HEK293 (cell line): ENCODE measurements around the gene IGF2R.

Experiments
- HOXA7 ChIP-seq: sonication (generic); formaldehyde crosslinking; IDR thresholded peaks from 2 replicates; pipeline ENCODE4 v1.8.1; 2022; ENCODE audit warnings: missing genetic modification reagents, borderline replicate concordance
- KLF16 ChIP-seq: fragments of 450-650 bp; formaldehyde crosslinking; IDR thresholded peaks from 2 replicates; pipeline ENCODE4 v1.5.1; 2017; ENCODE audit warnings: missing biosample characterization, missing genetic modification characterization
- YY1 ChIP-seq: fragments of 450-650 bp; formaldehyde crosslinking; IDR thresholded peaks from 2 replicates; pipeline ENCODE4 v1.5.1; 2018; ENCODE audit warnings: missing biosample characterization, missing genetic modification characterization
- ZNF146 ChIP-seq: fragments of 450-650 bp; formaldehyde crosslinking; IDR thresholded peaks from 2 replicates; pipeline ENCODE4 v1.5.1; 2016; ENCODE audit warnings: missing biosample characterization, missing genetic modification characterization
- ZNF274 ChIP-seq, 2 experiments: fragments of 200-500 bp in 1 of 2; fragments of 450-650 bp in 1 of 2; sonication (Bioruptor generic) in 1 of 2; formaldehyde crosslinking in 1 of 2; IDR thresholded peaks; 2 replicates each; pipeline versions ENCODE4 v1.5.1 to v1.6.1; 2014 to 2016; ENCODE audit warnings: borderline replicate concordance in 1 of 2, inconsistent platforms in 1 of 2, low read length in 1 of 2, missing biosample characterization in 1 of 2, missing genetic modification characterization in 1 of 2
- TF ChIP-seq, protein P1 (sequence below): fragments of 450-650 bp; formaldehyde crosslinking; IDR thresholded peaks from 2 replicates; pipeline ENCODE4 v1.5.1; 2016; ENCODE audit warnings: missing biosample characterization, missing genetic modification characterization
- TF ChIP-seq, protein P2 (sequence below): fragments of 450-650 bp; formaldehyde crosslinking; IDR thresholded peaks from 2 replicates; pipeline ENCODE4 v1.5.1; 2016; ENCODE audit warnings: missing biosample characterization, missing genetic modification characterization, low read depth

DNA sequence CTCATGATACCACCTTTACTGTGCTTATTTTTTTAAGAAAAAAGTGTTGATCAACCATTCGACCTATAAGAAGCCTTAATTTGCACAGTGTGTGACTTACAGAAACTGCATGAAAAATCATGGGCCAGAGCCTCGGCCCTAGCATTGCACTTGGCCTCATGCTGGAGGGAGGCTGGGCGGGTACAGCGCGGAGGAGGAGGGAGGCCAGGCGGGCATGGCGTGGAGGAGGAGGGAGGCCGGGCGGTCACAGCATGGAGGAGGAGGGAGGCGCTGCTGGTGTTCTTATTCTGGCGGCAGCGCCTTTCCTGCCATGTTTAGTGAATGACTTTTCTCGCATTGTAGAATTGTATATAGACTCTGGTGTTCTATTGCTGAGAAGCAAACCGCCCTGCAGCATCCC, 137.1 kb downstream of the IGF2R start:
- TF ChIP-seq, protein P1, sequence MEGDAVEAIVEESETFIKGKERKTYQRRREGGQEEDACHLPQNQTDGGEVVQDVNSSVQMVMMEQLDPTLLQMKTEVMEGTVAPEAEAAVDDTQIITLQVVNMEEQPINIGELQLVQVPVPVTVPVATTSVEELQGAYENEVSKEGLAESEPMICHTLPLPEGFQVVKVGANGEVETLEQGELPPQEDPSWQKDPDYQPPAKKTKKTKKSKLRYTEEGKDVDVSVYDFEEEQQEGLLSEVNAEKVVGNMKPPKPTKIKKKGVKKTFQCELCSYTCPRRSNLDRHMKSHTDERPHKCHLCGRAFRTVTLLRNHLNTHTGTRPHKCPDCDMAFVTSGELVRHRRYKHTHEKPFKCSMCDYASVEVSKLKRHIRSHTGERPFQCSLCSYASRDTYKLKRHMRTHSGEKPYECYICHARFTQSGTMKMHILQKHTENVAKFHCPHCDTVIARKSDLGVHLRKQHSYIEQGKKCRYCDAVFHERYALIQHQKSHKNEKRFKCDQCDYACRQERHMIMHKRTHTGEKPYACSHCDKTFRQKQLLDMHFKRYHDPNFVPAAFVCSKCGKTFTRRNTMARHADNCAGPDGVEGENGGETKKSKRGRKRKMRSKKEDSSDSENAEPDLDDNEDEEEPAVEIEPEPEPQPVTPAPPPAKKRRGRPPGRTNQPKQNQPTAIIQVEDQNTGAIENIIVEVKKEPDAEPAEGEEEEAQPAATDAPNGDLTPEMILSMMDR (tag by site-specific recombination) = no peak
- TF ChIP-seq KLF16 (tag by site-specific recombination) (no peak), ZNF146 (tag by site-specific recombination) (no peak), YY1 (tag by site-specific recombination) (no peak), HOXA7 (CRISPR knock-in tag) (no peak), ZNF274 (IDR thresholded peaks at IDR 0.05; ENCODE audit: low read length) (no peak), ZNF274 (tag by site-specific recombination; IDR thresholded peaks at IDR 0.05; ENCODE audit: borderline replicate concordance) (no peak)
- TF ChIP-seq, protein P2, sequence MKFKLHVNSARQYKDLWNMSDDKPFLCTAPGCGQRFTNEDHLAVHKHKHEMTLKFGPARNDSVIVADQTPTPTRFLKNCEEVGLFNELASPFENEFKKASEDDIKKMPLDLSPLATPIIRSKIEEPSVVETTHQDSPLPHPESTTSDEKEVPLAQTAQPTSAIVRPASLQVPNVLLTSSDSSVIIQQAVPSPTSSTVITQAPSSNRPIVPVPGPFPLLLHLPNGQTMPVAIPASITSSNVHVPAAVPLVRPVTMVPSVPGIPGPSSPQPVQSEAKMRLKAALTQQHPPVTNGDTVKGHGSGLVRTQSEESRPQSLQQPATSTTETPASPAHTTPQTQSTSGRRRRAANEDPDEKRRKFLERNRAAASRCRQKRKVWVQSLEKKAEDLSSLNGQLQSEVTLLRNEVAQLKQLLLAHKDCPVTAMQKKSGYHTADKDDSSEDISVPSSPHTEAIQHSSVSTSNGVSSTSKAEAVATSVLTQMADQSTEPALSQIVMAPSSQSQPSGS (tag by site-specific recombination) = no peak
